Nephron progenitor cell (in vitro differentiated cells): ENCODE results near the gene E2F1.

Experiments
- DNase-seq: peaks from one replicate; pipeline ENCODE4 v3.0.0; 2021
- H3K27ac Mint-ChIP-seq: 2 replicates; pipeline ENCODE4 v1.8.0; 2021; ENCODE audit warnings: mild to moderate bottlenecking, moderate library complexity, mixed read lengths
- H3K27me3 Mint-ChIP-seq: 2 replicates; pipeline ENCODE4 v1.8.0; 2021; ENCODE audit warnings: mild to moderate bottlenecking, low read depth, mixed read lengths; ENCODE audit not compliant: poor library complexity
- H3K36me3 Mint-ChIP-seq: 2 replicates; pipeline ENCODE4 v1.8.0; 2021; ENCODE audit warnings: low read depth, mixed read lengths
- H3K4me1 Mint-ChIP-seq: 2 replicates; pipeline ENCODE4 v1.8.0; 2021; ENCODE audit warnings: mixed read lengths
- H3K4me3 Mint-ChIP-seq: 2 replicates; pipeline ENCODE4 v1.8.0; 2021; ENCODE audit warnings: mild to moderate bottlenecking, moderate library complexity, mixed read lengths
- H3K9me3 Mint-ChIP-seq: 2 replicates; pipeline ENCODE4 v1.8.0; 2021; ENCODE audit warnings: mild to moderate bottlenecking, moderate library complexity, mixed read lengths
- TF ChIP-seq, protein P1 (sequence below): fragments of 200-600 bp; sonication (generic); IDR thresholded peaks from 2 replicates; pipeline ENCODE4 v1.5.0; 2021; ENCODE audit warnings: antibody characterized with exemption

Gene E2F1

DNA sequence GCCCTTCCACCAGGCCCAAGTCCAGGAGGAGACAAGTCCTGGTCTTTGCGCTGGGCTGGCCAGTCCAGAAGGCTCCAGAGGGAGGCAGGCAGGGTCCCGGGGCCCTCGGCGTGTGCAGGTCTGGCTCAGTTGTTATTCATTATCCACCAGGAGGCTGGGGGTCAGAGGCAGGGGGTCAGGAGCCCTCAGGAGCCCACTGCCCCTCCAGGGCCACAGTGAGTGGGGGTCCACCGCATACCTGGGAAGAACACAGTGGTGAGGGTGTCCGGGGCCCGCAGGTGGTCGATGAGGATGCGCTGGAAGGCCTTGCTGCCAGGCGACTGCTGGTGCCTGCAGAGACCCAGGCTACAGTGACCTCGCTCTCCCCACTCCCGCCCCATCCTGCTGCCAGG, 28.5 kb downstream of the E2F1 start:
- Mint-ChIP-seq H3K36me3 (no peaks in the 10 kb centered on the region), H3K27me3 (no peaks in the 10 kb centered on the region), H3K9me3 (no peaks in the 10 kb centered on the region), H3K27ac (no peak overlapping the region), H3K4me3 (no peak overlapping the region), H3K4me1 (peaks cover 13% of the 10 kb centered on the region)
- DNase-seq: no peak
- TF ChIP-seq, protein P1, sequence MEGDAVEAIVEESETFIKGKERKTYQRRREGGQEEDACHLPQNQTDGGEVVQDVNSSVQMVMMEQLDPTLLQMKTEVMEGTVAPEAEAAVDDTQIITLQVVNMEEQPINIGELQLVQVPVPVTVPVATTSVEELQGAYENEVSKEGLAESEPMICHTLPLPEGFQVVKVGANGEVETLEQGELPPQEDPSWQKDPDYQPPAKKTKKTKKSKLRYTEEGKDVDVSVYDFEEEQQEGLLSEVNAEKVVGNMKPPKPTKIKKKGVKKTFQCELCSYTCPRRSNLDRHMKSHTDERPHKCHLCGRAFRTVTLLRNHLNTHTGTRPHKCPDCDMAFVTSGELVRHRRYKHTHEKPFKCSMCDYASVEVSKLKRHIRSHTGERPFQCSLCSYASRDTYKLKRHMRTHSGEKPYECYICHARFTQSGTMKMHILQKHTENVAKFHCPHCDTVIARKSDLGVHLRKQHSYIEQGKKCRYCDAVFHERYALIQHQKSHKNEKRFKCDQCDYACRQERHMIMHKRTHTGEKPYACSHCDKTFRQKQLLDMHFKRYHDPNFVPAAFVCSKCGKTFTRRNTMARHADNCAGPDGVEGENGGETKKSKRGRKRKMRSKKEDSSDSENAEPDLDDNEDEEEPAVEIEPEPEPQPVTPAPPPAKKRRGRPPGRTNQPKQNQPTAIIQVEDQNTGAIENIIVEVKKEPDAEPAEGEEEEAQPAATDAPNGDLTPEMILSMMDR: no peak

DNA sequence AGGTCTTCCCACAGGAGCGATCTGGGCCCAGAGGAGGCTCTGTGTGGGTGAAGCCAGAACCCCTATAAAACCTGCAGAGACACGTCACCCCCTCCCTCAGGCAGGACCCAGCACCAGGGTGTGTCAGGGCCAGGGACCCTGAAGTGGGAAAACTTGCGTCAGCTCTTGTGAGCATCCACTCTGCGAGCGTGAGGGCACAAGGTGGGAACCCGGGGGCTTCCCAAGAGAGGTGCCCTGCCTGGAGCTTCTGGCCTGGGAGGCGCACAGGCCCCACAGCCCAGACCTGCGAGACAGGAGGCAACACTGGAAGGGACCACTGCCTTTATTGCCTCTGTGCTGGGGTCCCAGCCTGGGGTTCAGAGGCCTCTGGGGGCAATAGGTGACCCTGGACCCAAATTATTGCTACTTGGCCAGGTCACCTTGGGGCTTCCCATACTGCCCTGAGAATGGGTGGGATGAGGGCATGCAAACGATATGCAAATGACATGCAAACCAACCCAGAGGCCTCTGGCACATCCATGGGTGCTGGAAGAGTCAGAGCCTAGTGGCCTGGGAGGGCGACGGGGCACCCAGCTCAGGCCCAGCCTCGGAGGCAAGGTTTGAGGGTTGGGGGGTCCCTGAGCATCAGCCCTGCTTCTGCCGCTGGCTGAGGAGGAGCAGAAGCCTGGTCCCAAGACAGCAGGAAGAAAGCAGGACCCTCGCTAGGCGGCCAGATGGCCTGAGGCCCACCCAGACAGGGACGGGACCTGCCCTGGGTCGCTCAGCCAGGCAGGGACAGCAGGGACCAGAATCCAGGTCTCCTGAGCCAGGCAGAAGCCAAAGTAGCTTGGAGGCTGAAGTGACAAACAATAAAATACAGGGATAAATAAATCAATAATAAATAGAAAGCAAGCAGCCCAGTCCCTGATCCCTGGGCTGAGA, 29.1 kb downstream of the E2F1 start:
- peaks cover 11% of the 10 kb centered on the region for H3K4me1 Mint-ChIP-seq
- H3K27ac Mint-ChIP-seq: no peak overlapping the region
- TF ChIP-seq, protein P1: no peak
- no peaks in the 10 kb centered on the region for H3K27me3 Mint-ChIP-seq
- no peak for DNase-seq
- H3K9me3 Mint-ChIP-seq: no peaks in the 10 kb centered on the region
- no peaks in the 10 kb centered on the region for H3K36me3 Mint-ChIP-seq
- H3K4me3 Mint-ChIP-seq: no peak overlapping the region

DNA sequence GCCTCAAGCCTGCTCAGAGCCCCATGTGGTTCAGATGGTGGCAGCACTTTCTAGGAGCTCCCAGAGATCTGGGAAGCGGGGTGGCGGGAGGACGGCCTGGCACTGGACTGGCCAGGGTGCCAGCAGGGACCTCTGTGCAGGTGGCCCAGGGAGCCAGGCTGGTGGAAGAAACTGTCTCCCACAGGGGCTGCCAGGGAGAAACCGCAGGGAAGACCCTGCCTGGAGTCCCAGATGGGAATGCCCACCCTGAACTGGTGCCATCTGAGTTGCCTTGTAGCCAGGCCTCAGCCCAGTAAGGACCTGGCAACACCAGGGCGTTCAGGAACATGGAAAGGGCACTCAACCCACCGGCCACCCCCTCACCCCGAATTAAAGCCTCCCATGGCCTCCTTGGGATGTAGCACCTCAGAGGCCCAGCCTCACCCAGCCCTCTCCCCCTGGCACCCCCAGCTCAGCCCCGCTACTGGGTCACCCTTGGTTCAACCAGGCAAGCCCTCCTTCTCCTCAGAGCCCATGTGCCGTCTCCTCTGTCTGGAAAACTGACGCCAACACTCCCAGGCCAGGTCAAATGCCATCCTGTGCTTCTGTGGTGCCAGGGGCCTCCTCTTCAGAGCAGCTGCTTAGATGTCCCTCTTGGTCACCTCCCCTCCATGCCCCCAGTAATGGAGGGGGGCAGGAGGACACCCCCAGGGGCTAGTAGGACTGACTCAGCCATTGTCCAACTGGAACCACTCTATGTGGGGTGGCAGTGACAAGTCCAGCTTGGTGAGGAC, 30.0 kb downstream of the E2F1 start:
- Mint-ChIP-seq H3K27me3 (no peaks in the 10 kb centered on the region), H3K4me1 (peaks cover 11% of the 10 kb centered on the region), H3K36me3 (no peaks in the 10 kb centered on the region), H3K4me3 (no peak overlapping the region), H3K27ac (no peak overlapping the region), H3K9me3 (no peaks in the 10 kb centered on the region)
- TF ChIP-seq, protein P1: no peak
- no peak for DNase-seq

DNA sequence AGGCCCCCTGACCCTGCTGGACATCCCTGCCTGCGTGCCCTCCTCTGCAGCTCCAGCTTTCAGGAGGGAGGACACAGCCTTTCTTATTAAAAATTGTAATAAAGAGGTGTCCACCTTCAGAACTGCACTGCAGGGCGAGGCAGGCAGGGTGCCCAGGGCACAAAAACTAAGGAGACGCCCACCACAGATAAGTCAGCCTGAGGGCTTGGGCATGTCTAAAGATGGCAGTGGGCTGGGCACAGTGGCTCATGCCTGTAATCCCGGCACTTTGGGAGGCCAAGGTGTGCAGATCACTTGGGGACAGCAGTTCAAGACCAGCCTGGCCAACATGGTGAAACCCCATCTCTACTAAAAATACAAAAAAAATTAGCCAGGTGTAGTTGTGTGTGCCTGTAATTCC, 31.0 kb downstream of the E2F1 start:
- Mint-ChIP-seq H3K4me3 (no peak overlapping the region), H3K36me3 (no peaks in the 10 kb centered on the region), H3K27me3 (no peaks in the 10 kb centered on the region), H3K9me3 (no peaks in the 10 kb centered on the region), H3K27ac (no peak overlapping the region), H3K4me1 (peaks cover 11% of the 10 kb centered on the region)
- DNase-seq: no peak
- TF ChIP-seq, protein P1: no peak

DNA sequence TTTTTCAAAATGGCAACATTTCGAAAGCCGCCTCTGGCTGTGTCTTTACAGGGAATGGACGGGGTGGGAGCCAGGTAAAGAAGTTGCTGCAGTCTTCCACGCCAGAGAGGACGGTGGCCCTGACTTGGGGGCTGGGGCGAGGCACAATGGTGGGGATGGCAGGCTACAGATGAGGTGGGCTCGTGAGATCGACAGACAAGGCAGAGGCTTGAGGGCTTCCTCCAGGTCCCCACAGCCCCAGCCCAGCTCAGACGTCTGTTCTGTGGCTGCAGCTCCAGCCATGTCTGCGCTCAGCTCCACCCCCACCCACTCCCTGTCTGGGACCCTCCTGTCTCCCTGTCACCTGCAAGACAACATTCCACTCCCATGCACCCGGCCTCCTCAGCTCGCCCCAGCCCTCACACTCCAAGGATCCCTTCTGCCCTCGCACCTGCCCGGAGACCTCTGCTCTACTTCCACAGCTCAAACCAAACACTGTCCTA, 31.5 kb downstream of the E2F1 start:
- H3K36me3 Mint-ChIP-seq: no peaks in the 10 kb centered on the region
- no peak overlapping the region for H3K4me3 Mint-ChIP-seq
- no peaks in the 10 kb centered on the region for H3K27me3 Mint-ChIP-seq
- peak overlapping the region; percentile 31 for H3K27ac Mint-ChIP-seq
- DNase-seq: no peak
- H3K4me1 Mint-ChIP-seq: peaks cover 13% of the 10 kb centered on the region
- H3K9me3 Mint-ChIP-seq: no peaks in the 10 kb centered on the region
- TF ChIP-seq, protein P1: no peak
